SK-N-MC (cell line): ENCODE measurements around the gene LRRC8A.
"Not testable (repeated sequence)": the region's sequence is repeated elsewhere in the genome, so short reads cannot be mapped to it uniquely, and the experiment has no call there.

ENCODE experiments used
- DNase-seq: peaks from one replicate; pipeline ENCODE4 v3.0.0-alpha.2; 2011; ENCODE audit warnings: low read depth, low spot score
- H3K27ac ChIP-seq: fragments of 200-600 bp; sonication (generic); 2 replicates; pipeline ENCODE4 v1.5.1; 2016; ENCODE audit warnings: mixed run types
- H3K36me3 ChIP-seq: fragments of 200-600 bp; sonication (generic); 2 replicates; pipeline ENCODE4 v1.6.1; 2017; ENCODE audit warnings: antibody characterized with exemption, low read length, mixed read lengths; ENCODE audit not compliant: insufficient read depth
- H3K4me3 ChIP-seq: fragments of 200-600 bp; sonication (generic); 2 replicates; pipeline ENCODE4 v1.5.1; 2016
- H3K9ac ChIP-seq: fragments of 200-600 bp; sonication (generic); 2 replicates; pipeline ENCODE4 v1.8.0; 2017; ENCODE audit warnings: mixed run types, mixed read lengths; ENCODE audit not compliant: insufficient read length
- H3K9me3 ChIP-seq: fragments of 200-600 bp; sonication (generic); 2 replicates; pipeline ENCODE4 v1.6.1; 2017; ENCODE audit warnings: low read depth, mild to moderate bottlenecking, antibody characterized with exemption, low read length, moderate library complexity, mixed read lengths
- EZH2 ChIP-seq: fragments of 200-600 bp; sonication (generic); IDR thresholded peaks from one replicate; pipeline ENCODE4 v1.6.1; 2017; ENCODE audit warnings: antibody characterized with exemption
- FOXP2 ChIP-seq: optimal IDR thresholded peaks from 2 replicates; pipeline ENCODE3; 2011; ENCODE audit warnings: mild to moderate bottlenecking, moderate library complexity; ENCODE audit not compliant: insufficient read depth; ENCODE audit errors: extremely low read length, control extremely low read depth
- POLR2AphosphoS5 ChIP-seq: IDR thresholded peaks from 2 replicates; pipeline ENCODE4 v1.6.1; 2012; ENCODE audit warnings: mild to moderate bottlenecking, low read depth, low read length, borderline replicate concordance

Gene LRRC8A

DNA sequence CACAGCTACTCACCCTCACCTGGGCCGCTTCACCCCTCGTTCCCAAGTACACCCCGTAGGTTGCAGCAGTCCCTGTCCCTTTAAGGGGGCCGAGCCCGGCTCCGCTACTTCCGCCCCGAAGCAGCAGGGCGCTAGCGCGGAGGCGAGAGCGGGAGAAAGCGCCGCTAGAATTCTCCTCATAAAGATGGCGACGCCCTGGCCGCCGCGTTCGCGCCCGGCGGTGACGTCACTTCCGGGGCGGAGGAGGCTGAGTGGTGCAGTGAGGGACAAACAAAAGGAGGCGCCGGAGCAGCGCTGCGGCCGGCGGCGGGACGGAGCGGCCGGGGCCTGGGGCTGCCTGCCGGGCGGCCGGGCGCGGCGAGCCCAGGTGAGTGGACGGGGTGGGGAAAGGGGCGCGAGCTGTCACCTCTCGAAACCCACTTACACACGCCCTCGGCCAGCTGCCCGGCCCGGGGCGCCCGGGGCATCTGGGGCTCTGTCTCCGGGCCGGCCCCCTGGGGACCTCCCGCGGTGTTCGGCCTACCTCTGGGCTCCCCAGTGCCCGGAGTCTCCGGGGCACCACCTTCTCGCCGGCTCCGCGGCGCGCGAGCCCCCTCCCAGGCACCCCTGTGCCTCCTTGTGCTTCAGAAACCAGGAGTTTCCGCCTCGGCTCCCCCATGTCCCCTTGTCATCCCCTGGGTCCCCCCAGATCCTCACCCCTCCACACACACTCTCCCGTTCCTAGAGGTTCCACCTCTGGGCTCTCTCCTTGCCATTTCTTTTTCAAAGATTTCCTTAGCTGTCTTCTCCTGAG is at the start of gene LRRC8A, which contains the start of gene KYAT1:
Gene LRRC8A (plus strand): TSS at position 250 of the 793 bp plus-strand sequence. CDS start 25,032 bp downstream, outside the sequence.
Gene KYAT1 (minus strand): TSS at position 67 of the 793 bp plus-strand sequence. CDS start 36,545 bp downstream, outside the sequence.
- Histone ChIP-seq H3K4me3 (peak within 1 kb of the TSS; percentile 93), H3K27ac (peak within 1 kb of the TSS; percentile 83), H3K9ac (peak within 1 kb of the TSS; percentile 94), H3K9me3 (no peaks in the 10 kb centered on the region), H3K36me3 (peaks cover 7% of the 10 kb centered on the region; the same call in 1 of the 2 replicates)
- peak; percentile 62 for DNase-seq
- TF ChIP-seq POLR2AphosphoS5, result no peak; the same call in none of the 2 replicates
- no peak for TF ChIP-seq EZH2
- TF ChIP-seq FOXP2, result no peak

DNA sequence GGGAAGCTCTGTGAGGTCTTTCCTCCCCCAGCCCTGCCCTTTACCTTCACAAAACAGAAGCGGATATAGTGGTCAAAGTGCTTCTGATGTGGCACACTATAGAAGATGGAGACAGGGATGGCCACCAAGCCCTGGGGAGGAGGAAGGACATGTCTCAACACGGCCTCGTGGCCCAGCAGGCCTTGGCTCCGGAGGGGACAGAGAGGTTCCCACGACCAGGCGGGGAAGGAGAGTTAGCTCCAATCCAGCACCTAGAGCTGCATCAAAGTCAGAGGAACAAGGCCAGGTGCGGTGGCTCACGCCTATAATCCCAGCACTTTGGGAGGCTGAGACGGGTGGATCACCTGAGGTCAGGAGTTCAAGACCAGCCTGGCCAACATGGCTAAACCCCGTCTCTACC is 48.2 kb upstream of the LRRC8A start:
- no peaks in the 10 kb centered on the region; the same call in 1 of the 2 replicates for H3K36me3 ChIP-seq
- no peaks in the 10 kb centered on the region for H3K9me3 ChIP-seq
- no peak overlapping the region for H3K27ac ChIP-seq
- TF ChIP-seq EZH2, result no peak
- no peak for DNase-seq
- H3K4me3 ChIP-seq, result no peak overlapping the region
- no peak overlapping the region for H3K9ac ChIP-seq

DNA sequence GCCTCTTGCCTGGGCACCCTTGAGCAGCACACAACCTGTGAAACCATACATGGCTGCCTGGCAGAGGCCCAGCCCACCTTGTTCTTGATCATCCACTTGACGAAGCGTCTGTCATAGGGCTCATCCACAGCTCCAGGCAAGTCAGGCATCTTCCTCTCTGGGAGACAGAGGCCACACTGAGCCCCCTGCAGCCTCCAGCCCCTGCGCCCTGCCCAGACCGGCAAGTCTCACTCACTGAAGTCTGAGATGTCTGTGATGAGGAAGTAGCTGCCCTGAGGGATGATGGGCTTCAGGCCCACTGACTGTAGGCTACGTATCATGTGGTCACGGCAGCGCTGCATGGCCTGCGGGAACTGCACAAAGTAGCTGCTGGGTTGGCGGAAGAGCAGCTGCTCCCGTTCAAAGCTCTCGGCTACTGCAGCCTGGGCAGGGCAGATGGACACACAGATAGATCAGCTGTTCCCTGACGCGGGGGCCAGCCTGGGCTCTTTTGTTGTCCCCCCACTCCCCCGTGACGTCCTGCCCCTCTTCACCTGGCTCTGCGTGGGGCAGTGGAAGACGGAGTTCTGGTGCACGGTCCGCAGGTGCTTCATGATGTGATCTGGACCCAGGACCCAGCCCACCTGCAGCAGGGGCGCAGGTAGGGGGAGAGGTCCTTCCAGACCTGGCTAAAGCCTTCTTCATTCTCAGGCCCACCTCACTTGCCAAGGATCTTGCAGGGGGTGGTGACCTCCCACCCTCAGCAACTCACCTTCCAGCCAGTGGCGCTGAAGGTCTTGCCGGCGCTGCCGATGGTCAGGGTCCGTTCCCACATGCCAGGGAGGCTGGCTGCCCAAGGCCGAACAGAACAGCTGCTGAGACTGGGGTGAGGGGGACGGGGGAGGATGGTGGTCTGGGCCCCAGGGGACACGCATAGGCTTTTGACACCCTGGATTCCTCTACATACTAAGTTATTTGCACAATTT is 46.4 kb upstream of the LRRC8A start:
- Histone ChIP-seq H3K9me3 (no peaks in the 10 kb centered on the region), H3K36me3 (no peaks in the 10 kb centered on the region; the same call in 1 of the 2 replicates), H3K9ac (no peak overlapping the region), H3K27ac (no peak overlapping the region), H3K4me3 (no peak overlapping the region)
- TF ChIP-seq EZH2 (no peak), FOXP2 (no peak), POLR2AphosphoS5 (no peak)
- no peak for DNase-seq

DNA sequence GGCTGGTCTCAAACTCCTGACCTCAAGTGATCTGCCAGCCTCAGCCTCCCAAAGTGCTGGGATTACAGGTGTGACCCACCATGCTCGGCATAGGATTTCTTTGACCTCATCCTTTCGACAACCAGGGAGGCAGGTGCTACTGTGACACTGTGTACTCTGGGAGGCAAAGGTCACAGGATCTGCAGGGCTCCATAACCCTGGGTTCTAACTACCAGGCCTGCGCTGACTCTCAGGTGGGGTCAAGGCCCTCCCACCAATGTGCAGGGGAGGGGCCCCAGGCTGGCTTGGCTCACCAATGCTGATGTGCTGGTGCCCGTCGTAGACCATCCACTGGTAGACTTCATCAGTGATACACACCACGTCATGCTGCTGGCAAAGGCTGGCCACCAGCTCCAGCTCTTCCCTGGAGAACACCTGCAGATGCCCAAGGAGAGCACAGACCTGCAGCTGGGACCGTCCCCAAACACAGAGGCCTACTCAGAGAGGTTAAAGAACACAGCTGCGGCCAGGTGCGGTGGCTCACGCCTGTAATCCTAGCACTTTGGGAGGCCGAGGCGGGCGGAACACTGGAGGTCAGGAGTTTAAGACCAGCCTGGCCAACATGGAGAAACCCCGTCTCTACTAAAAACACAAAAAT is 45.3 kb upstream of the LRRC8A start:
- Histone ChIP-seq H3K27ac (no peak overlapping the region), H3K4me3 (no peak overlapping the region), H3K9ac (no peak overlapping the region), H3K36me3 (no peaks in the 10 kb centered on the region; the same call in 1 of the 2 replicates), H3K9me3 (no peaks in the 10 kb centered on the region)
- TF ChIP-seq POLR2AphosphoS5 (no peak), EZH2 (no peak), FOXP2 (no peak)
- DNase-seq, result no peak

DNA sequence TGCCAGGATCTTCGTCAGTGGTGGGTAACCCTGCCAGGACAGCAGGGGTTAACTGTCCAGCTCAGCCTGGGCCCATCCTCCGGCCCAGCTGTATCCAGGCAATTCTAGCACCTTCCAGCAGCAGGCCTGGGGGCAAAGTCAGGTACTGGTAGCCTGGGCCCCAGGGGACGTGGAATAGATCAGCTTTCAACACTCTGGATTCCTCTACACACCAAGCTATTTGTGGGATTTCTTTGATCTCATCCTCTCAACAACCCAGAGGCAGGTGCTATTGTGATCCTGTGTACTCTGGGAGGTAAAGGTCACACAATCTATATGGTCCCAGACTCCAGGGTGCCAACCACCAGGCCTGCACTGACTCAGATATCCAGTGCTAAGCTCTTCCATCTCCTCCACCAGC is 43.6 kb upstream of the LRRC8A start:
- Histone ChIP-seq H3K36me3 (no peaks in the 10 kb centered on the region; the same call in 1 of the 2 replicates), H3K9ac (no peak overlapping the region), H3K4me3 (no peak overlapping the region), H3K27ac (no peak overlapping the region), H3K9me3 (no peaks in the 10 kb centered on the region)
- no peak for TF ChIP-seq EZH2
- TF ChIP-seq POLR2AphosphoS5, result no peak
- no peak for TF ChIP-seq FOXP2
- DNase-seq, result no peak

DNA sequence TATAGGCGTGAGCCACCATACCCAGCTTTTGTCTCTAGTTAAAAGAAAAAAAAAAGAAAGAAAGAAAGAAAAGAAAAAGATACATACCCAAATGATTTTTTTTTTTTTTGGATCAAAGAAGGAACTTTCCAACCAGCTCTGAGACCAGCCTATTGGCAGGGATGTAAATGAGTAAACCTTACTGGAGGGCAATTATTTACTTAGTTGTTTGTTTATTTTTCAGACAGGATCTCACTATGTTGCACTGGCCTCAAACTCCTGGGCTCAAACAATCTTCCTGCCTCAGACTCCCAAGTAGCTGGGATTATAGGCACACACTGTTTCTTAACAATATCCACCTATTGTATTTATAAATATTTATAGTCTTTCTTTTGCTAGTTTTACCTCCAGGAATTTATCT is 41.4 kb upstream of the LRRC8A start:
- H3K27ac ChIP-seq, result no peak overlapping the region
- H3K4me3 ChIP-seq, result no peak overlapping the region
- no peaks in the 10 kb centered on the region for H3K9me3 ChIP-seq
- no peaks in the 10 kb centered on the region for H3K36me3 ChIP-seq
- no peak for DNase-seq
- H3K9ac ChIP-seq, result no peak overlapping the region
- TF ChIP-seq FOXP2 (no peak), EZH2 (no peak), POLR2AphosphoS5 (no peak)

DNA sequence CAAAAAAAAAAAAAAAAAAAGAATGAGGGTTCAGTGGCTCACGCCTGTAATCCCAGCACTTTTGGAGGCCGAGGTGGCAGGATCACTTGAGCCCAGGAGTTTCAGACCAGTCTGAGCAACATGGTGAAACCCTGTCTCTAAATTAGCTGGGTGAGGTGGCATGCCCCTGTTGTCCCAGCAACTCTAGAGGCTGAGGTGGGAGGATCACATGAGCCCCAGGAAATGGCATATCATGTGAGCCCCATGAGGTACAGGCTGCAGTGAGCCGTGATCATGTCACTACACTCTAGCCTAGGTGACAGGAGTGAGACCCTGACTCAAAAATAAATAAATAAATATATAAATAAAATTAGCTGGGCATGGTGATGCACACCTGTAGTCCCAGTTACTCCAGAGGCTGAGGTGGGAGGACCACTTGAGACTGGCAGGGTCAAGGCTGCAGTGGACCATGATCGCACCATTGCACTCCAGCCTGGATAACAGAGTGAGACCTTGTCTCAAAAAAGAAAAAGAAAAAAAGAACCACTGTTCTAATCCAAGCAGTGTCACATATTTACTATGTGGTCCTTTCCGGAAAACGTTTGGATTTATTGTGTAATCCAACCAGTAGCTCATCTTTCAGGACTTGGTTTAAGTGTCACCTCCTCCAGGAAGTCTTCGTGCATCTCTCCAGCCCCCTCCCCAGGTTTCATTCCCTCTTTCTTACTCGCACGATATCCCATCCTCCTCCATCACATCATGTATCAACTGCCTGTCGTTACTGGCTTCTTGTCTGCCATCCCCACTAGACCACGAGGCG is 40.0 kb upstream of the LRRC8A start:
- no peak for DNase-seq
- no peak overlapping the region for H3K4me3 ChIP-seq
- H3K9ac ChIP-seq, result no peak overlapping the region
- H3K36me3 ChIP-seq, result no peaks in the 10 kb centered on the region
- no peaks in the 10 kb centered on the region for H3K9me3 ChIP-seq
- no peak for TF ChIP-seq POLR2AphosphoS5
- TF ChIP-seq EZH2, result no peak
- TF ChIP-seq FOXP2, result no peak
- no peak overlapping the region for H3K27ac ChIP-seq

DNA sequence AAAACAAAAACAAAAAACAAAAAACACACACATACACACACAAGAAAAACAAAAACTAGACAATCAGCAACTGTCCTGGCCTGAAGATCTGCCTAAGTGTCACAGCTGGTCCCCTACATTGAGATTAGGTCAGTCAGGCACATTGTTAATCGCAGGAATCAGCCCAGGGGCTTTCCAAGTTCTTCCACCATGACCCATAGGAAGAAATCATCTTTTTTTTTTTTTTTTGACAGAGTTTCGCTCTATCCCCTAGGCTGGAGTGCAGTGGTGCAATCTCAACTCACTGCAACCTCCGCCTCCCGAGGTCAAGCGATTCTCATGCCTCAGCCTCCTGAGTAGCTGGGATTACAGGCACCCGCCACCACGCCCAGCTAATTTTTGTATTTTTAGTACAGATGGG is 38.8 kb upstream of the LRRC8A start:
- H3K9ac ChIP-seq, H3K27ac ChIP-seq, H3K4me3 ChIP-seq, H3K36me3 ChIP-seq, DNase-seq, H3K9me3 ChIP-seq: not testable (repeated sequence)
